Kidney epithelial cell (primary cell): Measurements from ENCODE around the gene KCNK10. TPM values are rescaled to one million over a fixed set of nuclear protein-coding genes. Genes with fewer than 3 reads are reported as not detected.

Experiments used
- DNase-seq: peaks from one replicate; pipeline ENCODE4 v3.0.0-alpha.2; 2010; ENCODE audit warnings: low read depth
- H3K27me3 ChIP-seq: 2 replicates; pipeline ENCODE4 v1.6.0; 2011; ENCODE audit warnings: low read length; ENCODE audit not compliant: control insufficient read depth, insufficient read depth
- H3K36me3 ChIP-seq: 2 replicates; pipeline ENCODE4 v1.5.1; 2011; ENCODE audit warnings: low read length; ENCODE audit not compliant: control insufficient read depth, insufficient read depth
- H3K4me3 ChIP-seq: 2 replicates; pipeline ENCODE4 v1.5.1; 2011; ENCODE audit warnings: low read depth, mild to moderate bottlenecking, control low read depth, low read length
- total RNA-seq: library from RNA; depleted of rRNA; stranded (reverse); fragments of >200 nt; gene quantifications from 2 replicates; pipeline ENCODE4 v1.2.3, GENCODE V29; 2015
- TF ChIP-seq, protein P1 (sequence below): IDR thresholded peaks from 2 replicates; pipeline ENCODE4 v1.5.1; 2011; ENCODE audit warnings: mild to moderate bottlenecking, moderate library complexity, low read length, control low read depth, inconsistent platforms; ENCODE audit not compliant: insufficient read depth, poor library complexity, severe bottlenecking

The KCNK10 gene
- total RNA-seq, 1 donor from 2014 or later, result 0.04 TPM

DNA sequence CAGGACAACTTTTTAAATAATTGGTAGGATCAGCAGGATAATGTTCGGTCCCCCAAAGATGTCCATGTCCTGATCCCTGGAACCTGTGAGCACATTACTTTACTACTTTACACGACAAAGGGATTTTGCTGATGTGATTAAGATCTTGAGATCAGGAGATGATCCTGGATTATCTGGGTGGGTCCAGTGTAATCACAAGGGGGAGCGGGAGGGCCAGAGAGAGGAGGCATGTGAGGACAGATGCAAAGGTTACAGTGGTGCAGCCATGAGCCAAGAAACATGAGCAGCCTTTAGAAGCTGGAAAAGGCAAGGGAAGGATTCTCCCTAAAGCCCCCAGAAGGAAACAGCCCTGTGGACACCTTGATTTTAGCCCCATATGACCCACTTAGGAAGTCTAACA is 33.1 kb downstream of the KCNK10 start:
- no peak for DNase-seq
- TF ChIP-seq, protein P1, sequence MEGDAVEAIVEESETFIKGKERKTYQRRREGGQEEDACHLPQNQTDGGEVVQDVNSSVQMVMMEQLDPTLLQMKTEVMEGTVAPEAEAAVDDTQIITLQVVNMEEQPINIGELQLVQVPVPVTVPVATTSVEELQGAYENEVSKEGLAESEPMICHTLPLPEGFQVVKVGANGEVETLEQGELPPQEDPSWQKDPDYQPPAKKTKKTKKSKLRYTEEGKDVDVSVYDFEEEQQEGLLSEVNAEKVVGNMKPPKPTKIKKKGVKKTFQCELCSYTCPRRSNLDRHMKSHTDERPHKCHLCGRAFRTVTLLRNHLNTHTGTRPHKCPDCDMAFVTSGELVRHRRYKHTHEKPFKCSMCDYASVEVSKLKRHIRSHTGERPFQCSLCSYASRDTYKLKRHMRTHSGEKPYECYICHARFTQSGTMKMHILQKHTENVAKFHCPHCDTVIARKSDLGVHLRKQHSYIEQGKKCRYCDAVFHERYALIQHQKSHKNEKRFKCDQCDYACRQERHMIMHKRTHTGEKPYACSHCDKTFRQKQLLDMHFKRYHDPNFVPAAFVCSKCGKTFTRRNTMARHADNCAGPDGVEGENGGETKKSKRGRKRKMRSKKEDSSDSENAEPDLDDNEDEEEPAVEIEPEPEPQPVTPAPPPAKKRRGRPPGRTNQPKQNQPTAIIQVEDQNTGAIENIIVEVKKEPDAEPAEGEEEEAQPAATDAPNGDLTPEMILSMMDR, result no peak
- no peaks in the 10 kb centered on the region for H3K36me3 ChIP-seq
- H3K4me3 ChIP-seq, result no peak overlapping the region
- H3K27me3 ChIP-seq, result no peaks in the 10 kb centered on the region

DNA sequence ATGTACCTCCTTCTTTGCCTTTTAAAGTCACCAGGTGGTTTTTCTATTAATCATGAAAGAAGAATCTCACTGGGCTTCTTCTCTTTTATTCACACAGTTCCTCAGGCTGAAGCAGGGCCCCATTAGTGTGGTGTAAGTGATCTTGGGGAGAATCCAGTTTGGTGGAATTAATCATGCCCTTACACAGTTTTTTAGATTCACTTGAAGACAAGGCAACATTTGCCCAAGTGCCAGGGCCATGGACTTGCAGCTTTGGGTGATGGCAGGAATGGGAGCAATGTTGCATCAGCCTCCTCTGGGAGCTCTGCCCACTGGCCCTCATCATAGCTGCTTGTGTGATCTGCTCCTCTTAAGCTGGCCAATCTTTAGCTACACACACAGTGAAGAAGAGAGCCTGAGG is 33.8 kb downstream of the KCNK10 start:
- H3K4me3 ChIP-seq, result no peak overlapping the region
- TF ChIP-seq, protein P1, result no peak
- DNase-seq, result no peak

DNA sequence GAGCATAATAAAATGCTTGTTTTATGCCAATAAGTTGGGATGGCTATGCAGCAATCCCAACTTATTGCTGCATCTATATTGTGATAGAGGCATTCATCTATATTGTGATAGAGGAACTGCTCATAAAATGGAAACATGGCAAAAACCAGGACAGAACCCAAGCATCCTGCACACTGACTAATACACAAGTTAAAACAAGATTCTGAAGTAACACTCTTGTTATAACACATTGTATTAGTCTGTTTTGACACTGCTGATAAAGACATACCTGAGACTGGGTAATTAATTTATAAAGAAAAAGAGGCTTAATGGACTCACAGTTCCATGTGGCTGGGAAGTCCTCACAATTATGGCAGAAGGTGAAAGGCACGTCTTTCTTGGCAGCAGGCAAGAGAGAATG is 36.8 kb downstream of the KCNK10 start:
- H3K27me3 ChIP-seq, result no peaks in the 10 kb centered on the region
- no peak for DNase-seq
- H3K36me3 ChIP-seq, result no peaks in the 10 kb centered on the region
- no peak overlapping the region for H3K4me3 ChIP-seq
- TF ChIP-seq, protein P1, result no peak

More for the DNA sequence above, 33.8 kb downstream of the KCNK10 start:
- H3K27me3 ChIP-seq, result no peaks in the 10 kb centered on the region
- no peaks in the 10 kb centered on the region for H3K36me3 ChIP-seq

DNA sequence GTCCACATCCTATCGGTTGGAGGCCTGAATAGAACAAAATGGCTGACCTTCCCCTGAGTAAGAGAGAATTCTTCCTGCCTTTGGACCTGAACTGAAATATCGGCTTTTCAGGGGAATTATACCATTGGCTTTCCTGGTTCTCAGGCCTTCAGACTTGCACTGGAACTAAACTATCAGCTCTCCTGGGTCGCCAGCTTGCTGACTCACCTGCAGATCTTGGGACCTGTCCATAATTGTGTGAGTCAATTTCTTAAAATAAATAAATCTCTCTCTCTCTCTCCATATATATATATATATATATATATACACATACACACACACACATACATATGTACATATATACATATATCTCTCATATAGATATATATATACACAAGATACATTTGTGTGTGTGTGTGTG is 41.6 kb downstream of the KCNK10 start:
- H3K4me3 ChIP-seq, result no peak overlapping the region
- TF ChIP-seq, protein P1, result no peak
- DNase-seq, result no peak
- no peaks in the 10 kb centered on the region for H3K36me3 ChIP-seq
- H3K27me3 ChIP-seq, result no peaks in the 10 kb centered on the region

DNA sequence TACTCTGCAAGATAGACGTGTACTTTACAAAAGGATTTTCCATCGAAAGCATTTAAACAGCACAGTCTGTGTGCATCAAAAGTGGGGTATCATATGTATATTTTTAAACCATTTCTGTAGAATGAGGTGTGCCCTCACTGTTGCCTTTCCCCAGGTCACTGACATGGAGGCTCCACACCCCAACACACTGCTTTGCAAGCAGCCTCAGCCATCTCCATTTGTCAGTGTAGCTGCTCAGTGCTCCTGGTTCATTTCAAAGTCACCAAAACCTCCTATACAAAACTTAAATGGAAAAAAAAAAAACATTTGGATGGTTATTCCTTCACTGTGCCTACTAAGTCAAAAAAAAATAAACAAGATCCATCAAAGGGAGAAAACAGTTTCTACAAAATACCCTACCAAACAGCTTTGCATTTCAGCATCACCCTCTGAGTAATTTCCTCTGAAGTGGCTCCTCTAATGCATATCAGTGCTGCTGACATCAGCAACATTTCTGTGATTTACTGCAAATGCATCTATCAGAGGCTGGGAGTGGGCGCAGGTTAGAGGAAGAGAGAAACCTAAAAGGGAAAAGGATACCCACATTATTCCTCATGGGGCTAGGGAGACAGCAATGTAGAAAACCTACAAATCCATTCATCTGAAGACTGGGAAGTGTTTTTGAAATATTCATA is 46.0 kb downstream of the KCNK10 start:
- DNase-seq, result no peak

More for the DNA sequence above, 46.0 kb downstream of the KCNK10 start:
- Histone ChIP-seq H3K4me3 (no peak overlapping the region), H3K36me3 (no peaks in the 10 kb centered on the region), H3K27me3 (no peaks in the 10 kb centered on the region)
- TF ChIP-seq, protein P1, result no peak
